GM12872 (cell line): ENCODE data around the gene CSDE1.

Experiments
- CTCF ChIP-seq: IDR thresholded peaks from 3 replicates; pipeline ENCODE4 v1.5.1; 2011; ENCODE audit warnings: low read depth, mild to moderate bottlenecking, low read length, moderate library complexity; ENCODE audit not compliant: insufficient read depth

The CSDE1 gene

DNA sequence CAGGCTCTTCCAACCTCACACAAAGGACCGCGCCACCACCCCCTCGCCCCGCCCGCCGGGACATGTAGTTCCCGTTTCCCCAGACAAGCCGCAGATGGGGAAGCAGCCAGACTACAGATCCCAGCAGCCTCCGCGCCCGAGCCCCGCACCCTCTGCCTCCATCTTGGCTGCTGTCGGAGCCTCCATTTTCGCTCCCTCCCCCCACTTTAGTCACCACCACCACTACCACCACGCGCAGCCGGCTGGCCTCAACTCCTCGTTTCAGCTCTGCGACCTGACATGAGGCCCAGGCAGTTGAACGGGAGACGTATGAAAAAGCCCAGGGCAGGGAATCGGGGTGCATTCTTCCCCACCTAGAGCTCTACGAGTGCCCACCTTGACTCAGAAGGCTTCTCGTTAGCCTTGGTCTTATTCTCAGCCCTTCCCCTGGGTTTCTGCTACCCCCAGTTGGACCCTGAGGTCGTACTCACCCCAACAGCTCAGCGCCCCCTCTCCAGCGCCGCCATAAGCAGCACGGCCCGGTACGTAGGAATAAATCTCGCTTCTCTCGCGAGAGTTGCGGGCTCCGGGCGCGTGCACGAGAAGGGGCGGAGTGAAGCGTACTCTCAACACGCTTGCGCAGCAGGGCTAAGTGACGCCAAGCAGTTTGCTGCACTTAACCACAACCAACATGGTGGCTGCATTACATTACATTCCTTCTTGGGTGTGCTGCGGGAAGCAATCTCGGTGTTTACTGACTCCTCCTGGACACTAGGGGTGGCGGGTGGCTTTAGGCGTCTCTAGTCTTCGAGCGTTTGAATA lies at the start of gene CSDE1:
TSS of gene CSDE1 (minus strand) at position 530 of the 801 bp plus-strand sequence. CDS start 18,094 bp downstream, outside the sequence.
- TF ChIP-seq CTCF = peak; percentile 24; the same call in 2 of the 3 replicates

DNA sequence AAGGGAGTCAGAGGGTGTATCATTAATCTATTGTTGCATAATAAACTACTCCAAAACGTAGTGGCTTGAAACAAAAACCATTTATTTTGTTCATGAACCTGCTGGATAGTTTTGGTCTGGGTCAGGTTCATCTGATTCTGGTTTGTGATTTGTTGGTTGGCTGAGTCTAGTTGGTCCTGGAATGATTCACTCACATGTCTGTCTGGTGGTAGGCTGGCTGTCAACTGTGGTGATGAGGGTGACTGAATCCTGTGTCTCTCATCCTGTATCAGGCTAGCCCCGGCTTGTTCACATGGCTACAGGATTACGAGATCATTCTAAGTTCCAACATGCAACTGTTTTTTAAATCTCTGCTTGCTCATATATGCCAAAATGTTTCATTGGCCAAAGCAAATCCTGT lies 45.2 kb upstream of the CSDE1 start:
- no peak for TF ChIP-seq CTCF

DNA sequence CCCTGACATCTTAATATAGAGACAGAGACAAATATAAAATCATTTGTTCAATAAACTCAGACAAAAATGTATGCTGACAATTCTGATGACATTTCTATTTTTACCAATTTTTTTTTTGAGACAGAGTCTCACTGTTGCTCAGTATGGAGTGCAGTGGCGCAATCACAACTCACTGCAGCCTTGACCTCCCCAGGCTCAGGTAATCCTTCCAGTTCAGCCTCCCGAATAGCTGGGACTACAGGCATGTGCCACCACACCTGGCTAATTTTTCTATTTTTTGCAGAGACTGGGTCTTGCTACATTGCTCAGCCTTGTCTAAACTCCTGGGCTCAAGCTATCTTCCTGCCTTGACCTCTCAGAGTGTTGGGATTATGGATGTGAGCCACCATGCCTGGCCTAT lies 36.3 kb upstream of the CSDE1 start:
- TF ChIP-seq CTCF = no peak

DNA sequence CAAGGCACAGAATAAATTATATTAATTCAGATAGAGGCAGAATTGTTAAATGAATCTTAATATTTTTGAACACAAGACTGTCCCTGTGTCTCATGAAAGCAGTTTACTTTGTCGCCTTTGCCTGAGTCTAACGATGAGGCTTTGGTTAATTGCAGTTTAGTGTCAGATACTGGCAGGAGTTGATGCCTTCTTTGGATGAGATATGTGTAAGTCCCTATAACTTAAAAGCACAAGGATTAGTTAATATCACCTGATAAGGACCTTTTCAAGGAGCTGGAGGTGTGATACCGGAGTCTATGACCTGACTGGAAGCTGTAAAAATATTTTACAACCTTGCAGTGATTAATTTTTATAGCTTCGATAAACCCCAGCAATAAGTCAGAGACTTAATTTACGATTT lies 24.7 kb upstream of the CSDE1 start:
- no peak for TF ChIP-seq CTCF

DNA sequence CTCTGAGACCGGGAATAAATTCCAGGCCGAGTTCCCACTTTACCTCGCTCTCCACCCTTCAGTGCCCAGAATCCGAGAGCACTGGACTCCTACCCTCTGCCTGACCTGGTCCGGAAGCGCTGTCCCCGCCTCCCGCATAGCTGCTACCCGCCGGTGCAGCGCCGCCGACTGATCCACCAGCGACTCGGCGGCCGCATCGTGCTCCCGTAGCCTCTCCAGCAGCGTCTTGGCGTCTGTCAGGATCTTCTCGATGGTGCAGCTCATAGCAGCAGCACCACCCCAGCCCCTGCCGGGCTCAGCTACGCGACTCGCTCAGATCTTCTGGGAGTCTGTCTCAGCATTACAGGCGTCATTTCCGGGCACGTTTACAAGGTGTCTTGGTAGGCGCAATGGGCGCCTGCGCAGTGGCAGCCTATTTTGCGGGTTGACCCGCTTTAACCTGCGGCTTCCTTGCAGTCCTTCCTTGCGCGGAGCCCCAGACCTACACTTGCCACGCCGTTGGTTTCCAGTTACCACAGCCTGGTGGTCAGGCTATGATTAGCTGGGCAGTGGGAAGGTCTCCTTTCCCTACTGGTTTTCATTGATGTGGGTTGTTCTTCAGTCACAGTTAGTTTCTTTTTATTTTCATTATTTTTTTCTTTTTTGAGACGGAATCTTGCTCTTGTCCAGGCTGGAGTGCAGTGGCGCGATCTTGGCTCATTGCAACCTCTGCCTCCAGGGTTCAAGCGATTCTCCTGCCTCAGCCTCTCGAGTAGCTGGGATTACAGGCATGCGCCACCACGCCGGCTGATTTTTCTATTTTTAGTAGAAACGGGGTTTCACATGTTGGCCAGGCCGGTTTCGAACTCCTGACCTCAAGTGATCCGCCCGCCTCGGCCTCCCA lies 22.8 kb upstream of the CSDE1 start, which contains the start of gene SIKE1:
TSS of gene SIKE1 (minus strand) at position 342 of the 883 bp plus-strand sequence. CDS start at position 264, 78 bp downstream.
- no peak for TF ChIP-seq CTCF

DNA sequence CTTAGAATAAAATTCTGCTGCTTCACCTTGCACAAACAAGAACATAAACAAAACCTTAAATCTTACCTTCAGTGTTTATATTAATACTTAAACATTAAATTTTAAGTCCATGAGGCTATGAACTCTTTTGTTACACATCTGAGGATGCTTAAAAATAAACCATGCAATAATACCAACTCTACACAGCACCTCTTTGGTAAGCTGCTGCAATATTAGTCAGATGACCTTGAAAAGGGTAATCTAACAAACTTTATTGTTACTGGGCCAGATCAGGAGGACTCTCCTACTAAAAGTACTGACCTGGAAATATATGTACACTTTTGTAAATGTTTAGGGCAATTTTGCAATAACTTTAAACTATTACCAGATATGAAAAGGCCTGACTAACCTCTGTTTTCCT lies 21.9 kb upstream of the CSDE1 start:
- TF ChIP-seq CTCF = no peak

GRCh38 chr1:114771992-114772391 lies 14.2 kb upstream of the CSDE1 start:
- no peak for TF ChIP-seq CTCF
